Aorta (tissue), 5 donors: ENCODE measurements around the gene SPRING1. TPM values are rescaled to one million over a fixed set of nuclear protein-coding genes. Genes with fewer than 3 reads are reported as not detected.

Experiments
- ATAC-seq: fragments of 200-7000 bp; cut with Tn5 transposase; one replicate; pipeline ENCODE4 v1.9.1; 2022; ENCODE audit warnings: moderate library complexity; ENCODE audit not compliant: low FRiP score
- DNase-seq, 2 donors: peaks; one replicate each; pipeline ENCODE4 v3.0.0-alpha.2; 2020
- H3K27ac ChIP-seq, 2 donors: one replicate each; pipeline ENCODE4 v1.5.1; 2013; ENCODE audit warnings: low read length in 2 of 2, mild to moderate bottlenecking in 2 of 2, moderate library complexity in 2 of 2, control low read depth in 1 of 2, inconsistent platforms in 1 of 2, low read depth in 1 of 2
- H3K27me3 ChIP-seq, 2 donors: one replicate each; pipeline ENCODE4 v1.6.1; 2013; ENCODE audit warnings: control low read depth in 1 of 2, low read length in 1 of 2, mild to moderate bottlenecking in 1 of 2, moderate library complexity in 1 of 2; ENCODE audit not compliant: insufficient read depth in 2 of 2, control insufficient read depth in 1 of 2
- H3K36me3 ChIP-seq, 2 donors: one replicate each; pipeline ENCODE4 v1.6.1; 2013; ENCODE audit warnings: control low read depth in 1 of 2, low read length in 1 of 2, mild to moderate bottlenecking in 1 of 2; ENCODE audit not compliant: insufficient read depth in 2 of 2, control insufficient read depth in 1 of 2
- H3K4me1 ChIP-seq, 2 donors: one replicate each; pipeline ENCODE4 v1.6.1; 2013; ENCODE audit warnings: low read length in 2 of 2, control low read depth in 1 of 2, mild to moderate bottlenecking in 1 of 2, moderate library complexity in 1 of 2; ENCODE audit not compliant: insufficient read depth in 2 of 2, control insufficient read depth in 1 of 2
- H3K4me3 ChIP-seq, 2 donors: one replicate each; pipeline ENCODE4 v1.5.1; 2013; ENCODE audit warnings: low read length in 2 of 2, control low read depth in 1 of 2, mild to moderate bottlenecking in 1 of 2
- H3K9me3 ChIP-seq: one replicate; pipeline ENCODE4 v1.6.1; 2013; ENCODE audit warnings: mild to moderate bottlenecking, low read length; ENCODE audit not compliant: control insufficient read depth
- WGBS, 2 donors: extraction: QIAGEN DNeasy Blood & Tissue Kit; methylation state at CpG; one replicate each; pipeline ENCODE4 v1.1.7; 2013; 5-methylcytosine and 5-hydroxymethylcytosine counted together
- intact Hi-C, 2 donors: fragments of 100-400 bp; cut with DNase I; formaldehyde crosslinking; loops; one replicate each; pipeline versions ENCODE4 v1.14.2 to v1.15.0; 2022
- polyA plus RNA-seq, 2 donors: library from polyadenylated mRNA; stranded (reverse); fragments of 200-250 nt; gene quantifications; one replicate each; pipeline ENCODE4 v1.2.3, GENCODE V29; 2013
- total RNA-seq, 2 donors: library from RNA; stranded (reverse); fragmentation: NEBNext Ultra II Directional; extraction: Animal tissue kit (Norgen Biotek cat#: 25700); gene quantifications; one replicate each; pipeline ENCODE4 v1.2.1, GENCODE V29; 2021
- donor health status: healthy with polysubstance abuse.
- donor health status: Bipolar disorder and iron deficiency.
- donor health status: DM: no; HTN: no; CAD: no.
- donor health status: DM: no; HTN: no; CAD: no.
- donor health status: DM: yes; HTN: yes; CAD: no.

Gene SPRING1
- total and polyA plus RNA-seq, 4 donors, result 12.7 to 18.9 (median 15.2) TPM

DNA sequence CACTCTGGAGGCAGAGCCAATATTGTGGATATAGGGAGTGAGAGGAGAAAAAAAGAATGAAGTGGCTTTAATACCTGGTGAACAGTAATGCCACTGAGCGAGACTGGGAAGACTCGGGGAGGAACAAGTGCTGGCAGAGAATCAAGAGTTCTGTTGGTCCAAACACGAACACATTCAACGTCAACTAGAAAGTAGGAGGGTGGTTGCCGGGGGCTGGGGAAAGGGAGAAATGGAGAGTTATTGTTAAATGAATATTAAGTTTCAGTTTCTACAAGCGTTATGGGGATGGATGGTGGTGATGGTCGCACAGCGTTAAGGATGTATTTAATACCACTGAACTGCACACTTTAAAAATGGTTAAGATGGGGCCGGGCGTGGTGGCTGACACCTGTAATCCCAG lies 2.8 kb downstream of the SPRING1 start:
- Histone ChIP-seq H3K4me3 (no peak overlapping the region), H3K9me3 (no peaks in the 10 kb centered on the region), H3K36me3 (no peaks in the 10 kb centered on the region), H3K27ac (no peak overlapping the region), H3K27me3 (no peaks in the 10 kb centered on the region), H3K4me1 (no peaks in the 10 kb centered on the region)
- intact Hi-C loops, result no loop called here
- no peak for DNase-seq
- ATAC-seq, result no peak
- 89 to 93% methylated on average over 10 of the region's 10 CpGs for WGBS, 2 donors

DNA sequence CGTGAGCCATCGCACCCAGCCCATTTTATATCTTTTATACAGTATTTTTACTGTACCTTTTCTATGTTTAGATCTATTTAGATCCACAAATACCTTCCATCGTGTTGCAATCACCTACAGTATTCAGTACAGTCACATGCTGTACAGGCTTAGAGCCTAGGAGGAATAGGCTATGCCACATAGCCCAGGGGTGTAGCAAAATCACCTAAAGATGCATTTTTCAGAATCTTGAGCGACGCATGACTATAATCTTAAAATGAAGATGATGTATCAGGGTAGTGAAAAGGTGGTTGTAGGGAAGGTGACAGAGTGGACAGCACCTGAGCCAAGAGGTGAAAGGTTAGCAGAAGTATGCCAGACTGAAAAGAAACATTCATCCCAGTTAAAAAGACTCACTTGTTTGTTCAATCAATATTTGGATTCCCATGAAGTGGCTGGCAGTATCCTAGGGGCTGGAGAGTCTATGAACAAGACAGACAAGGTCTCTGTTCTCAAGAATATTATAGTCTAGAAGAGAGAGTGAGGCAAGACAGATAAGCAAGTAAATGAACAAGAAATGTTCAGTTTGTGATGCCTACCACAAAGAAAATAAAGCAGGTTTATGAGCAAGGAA lies 3.6 kb downstream of the SPRING1 start:
- intact Hi-C loops, result no loop called here
- Histone ChIP-seq H3K9me3 (no peaks in the 10 kb centered on the region), H3K36me3 (no peaks in the 10 kb centered on the region), H3K27ac (no peak overlapping the region), H3K4me3 (no peak overlapping the region), H3K4me1 (no peaks in the 10 kb centered on the region), H3K27me3 (no peaks in the 10 kb centered on the region)
- DNase-seq, result no peak
- 89 to 92% methylated on average over 5 of the region's 5 CpGs for WGBS, 2 donors
- no peak for ATAC-seq

DNA sequence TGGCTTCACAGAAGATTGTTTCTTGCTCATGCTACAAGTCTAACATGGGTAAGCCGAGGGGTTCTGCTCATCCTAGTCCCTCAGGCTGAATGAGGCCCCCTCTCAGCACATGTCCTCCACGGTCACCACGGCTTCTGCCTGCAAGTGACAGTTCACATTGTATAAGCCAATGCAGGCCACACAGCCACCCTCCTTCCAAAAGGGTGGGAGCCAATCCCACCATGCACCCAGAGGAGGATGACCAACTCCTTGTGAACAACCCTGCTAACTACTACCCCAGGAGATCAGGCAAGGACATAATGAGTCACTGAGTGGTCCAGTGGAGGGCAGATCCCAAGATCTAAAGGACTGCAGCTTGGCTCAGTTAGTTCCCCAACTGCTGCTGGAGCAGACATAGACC lies 6.1 kb downstream of the SPRING1 start:
- no peak for ATAC-seq
- Histone ChIP-seq H3K27ac (no peak overlapping the region), H3K27me3 (no peaks in the 10 kb centered on the region), H3K9me3 (no peaks in the 10 kb centered on the region), H3K4me3 (no peak overlapping the region), H3K36me3 (no peaks in the 10 kb centered on the region), H3K4me1 (no peaks in the 10 kb centered on the region)
- no peak for DNase-seq
- intact Hi-C loops, result no loop called here
- WGBS, 2 donors, result 91 to 95% methylated on average over 3 of the region's 3 CpGs

DNA sequence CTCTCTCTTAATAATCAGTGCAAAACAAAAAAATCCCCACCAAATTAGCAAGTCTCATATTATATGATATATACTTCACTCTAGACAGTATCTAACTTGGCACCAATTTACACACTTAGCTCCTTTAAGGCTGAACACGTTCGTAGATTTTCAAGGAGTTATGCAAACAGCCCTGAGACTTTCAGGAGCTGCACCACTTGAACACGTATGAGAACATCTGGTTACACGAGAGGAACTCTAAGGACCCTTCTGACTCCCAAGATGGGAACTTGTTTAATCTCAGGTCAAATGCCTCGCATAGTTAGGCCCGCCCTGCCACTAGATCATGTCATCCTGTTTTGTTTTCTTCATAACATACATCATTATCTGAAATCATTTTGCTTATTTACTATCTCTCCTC lies 10.0 kb downstream of the SPRING1 start:
- no peaks in the 10 kb centered on the region for H3K27me3 ChIP-seq
- DNase-seq (no peak), ATAC-seq (no peak)
- no peaks in the 10 kb centered on the region for H3K9me3 ChIP-seq
- 67 to 69% methylated on average over 6 of the region's 6 CpGs for WGBS, 2 donors
- H3K4me3 ChIP-seq, result no peak overlapping the region
- intact Hi-C loops, result no loop called here
- no peaks in the 10 kb centered on the region for H3K36me3 ChIP-seq
- H3K4me1 ChIP-seq, result no peaks in the 10 kb centered on the region
- no peak overlapping the region for H3K27ac ChIP-seq

DNA sequence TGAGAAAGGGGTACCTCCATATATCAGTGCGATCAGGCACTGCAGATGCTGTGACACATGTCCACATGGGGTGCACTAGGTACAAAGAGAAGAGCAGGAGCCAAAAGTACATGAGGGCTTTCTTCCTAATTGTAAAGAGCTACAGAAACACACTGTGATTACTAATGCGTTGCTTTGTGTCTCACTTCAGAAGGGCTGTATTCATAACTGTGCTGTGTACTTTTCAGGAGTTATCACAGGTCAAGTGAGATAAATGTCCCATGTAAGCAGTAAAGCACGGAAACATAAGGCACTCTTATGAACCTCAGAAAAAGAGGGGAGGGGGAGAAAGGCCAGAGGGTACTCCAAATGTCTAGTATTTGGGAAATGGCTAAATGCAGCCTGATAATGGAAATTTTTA lies 10.6 kb downstream of the SPRING1 start:
- intact Hi-C loops, result no loop called here
- DNase-seq (no peak), ATAC-seq (no peak)
- no peak overlapping the region for H3K4me3 ChIP-seq
- no peaks in the 10 kb centered on the region for H3K36me3 ChIP-seq
- no peak overlapping the region for H3K27ac ChIP-seq
- H3K27me3 ChIP-seq, result no peaks in the 10 kb centered on the region
- 92 to 95% methylated on average over 3 of the region's 3 CpGs for WGBS, 2 donors
- no peaks in the 10 kb centered on the region for H3K4me1 ChIP-seq
- H3K9me3 ChIP-seq, result no peaks in the 10 kb centered on the region

DNA sequence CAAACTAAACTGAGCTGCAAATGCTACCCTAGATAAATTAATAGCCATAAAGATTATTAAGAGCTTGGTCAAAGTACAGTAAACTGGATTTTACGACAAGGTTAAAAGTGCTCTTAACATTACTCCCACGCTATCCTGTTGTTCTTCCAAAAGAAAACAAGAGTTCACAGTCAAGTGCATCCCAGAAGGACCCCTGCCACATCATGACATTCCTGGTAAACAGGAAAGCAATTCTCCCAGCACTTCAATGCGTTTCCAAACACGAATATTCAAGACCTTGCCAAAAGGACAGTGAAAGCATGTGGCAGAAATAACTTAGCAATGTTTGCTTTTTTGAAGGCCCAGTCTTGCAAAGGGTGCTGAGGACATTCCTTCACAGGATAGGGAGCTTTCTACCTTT lies 11.2 kb downstream of the SPRING1 start:
- Histone ChIP-seq H3K36me3 (peaks cover 0 to 2% of the 10 kb centered on the region in 2 donors), H3K27me3 (no peaks in the 10 kb centered on the region), H3K27ac (no peak overlapping the region), H3K9me3 (no peaks in the 10 kb centered on the region), H3K4me1 (no peaks in the 10 kb centered on the region), H3K4me3 (no peak overlapping the region)
- ATAC-seq (no peak), DNase-seq (no peak)
- intact Hi-C loops, result no loop called here
- WGBS, 2 donors, result 41 to 42% methylated on average over 4 of the region's 4 CpGs

DNA sequence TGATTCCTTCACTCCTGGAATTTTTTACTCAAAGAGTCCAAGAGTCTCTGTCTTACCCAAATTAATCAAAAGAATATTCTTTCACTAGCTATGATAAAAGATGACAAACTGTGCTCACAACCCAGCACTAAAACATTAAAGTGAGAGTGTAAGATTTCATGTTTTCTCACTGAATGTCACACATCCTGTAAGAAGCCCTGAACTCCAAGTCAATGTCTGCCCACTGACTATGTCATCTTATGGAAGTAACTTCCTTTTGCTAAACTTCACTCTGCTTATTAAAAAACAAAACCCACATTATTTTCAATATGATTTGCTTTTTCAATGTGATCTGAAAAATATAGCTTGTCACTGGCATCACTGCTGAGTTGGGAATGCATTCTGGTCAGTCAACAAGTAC lies 15.6 kb downstream of the SPRING1 start:
- H3K36me3 ChIP-seq, result peaks cover 0 to 2% of the 10 kb centered on the region in 2 donors
- intact Hi-C loops, result no loop called here
- DNase-seq, result no peak

DNA sequence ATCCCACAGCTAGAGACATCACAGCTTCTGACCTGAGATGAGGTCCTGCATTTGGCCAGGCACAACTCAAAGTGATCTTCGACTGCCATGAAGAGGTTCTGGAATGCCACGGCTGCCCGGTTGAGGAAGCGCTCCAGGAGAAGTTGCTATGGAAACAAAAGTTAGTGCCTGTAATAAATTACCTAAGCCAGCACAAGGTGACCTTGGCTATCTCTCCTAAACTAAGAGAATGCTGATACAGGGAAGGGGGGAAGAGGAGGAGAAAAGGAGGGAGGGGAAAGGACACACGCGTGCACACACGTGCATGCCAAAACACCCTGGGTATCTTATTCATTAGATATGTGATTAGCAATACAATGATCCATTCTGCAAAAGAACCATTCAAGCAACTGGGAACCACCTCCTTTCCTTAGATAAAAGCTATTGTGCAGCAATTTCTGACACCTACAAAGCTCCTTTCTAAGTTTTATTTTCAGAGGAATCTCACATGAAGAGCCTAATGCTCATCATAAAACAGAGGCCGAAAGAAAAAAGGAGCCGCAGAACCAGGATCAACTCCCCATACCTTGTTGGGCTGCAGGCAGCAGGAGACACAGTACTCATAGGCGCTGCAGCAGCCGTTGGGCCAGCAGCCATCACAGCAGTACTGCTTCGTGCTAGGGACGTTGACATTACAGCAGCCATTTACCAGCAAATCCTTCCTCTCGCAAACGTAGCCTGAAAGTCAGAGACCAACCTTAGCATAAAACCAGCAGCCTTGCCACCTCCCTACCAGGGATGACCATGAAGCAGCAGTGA lies 17.9 kb downstream of the SPRING1 start:
- DNase-seq (no peak), ATAC-seq (no peak)
- WGBS, 2 donors, result 88 to 89% methylated on average over 15 of the region's 15 CpGs
- intact Hi-C loops, result no loop called here
- H3K4me1 ChIP-seq, result no peaks in the 10 kb centered on the region
- no peaks in the 10 kb centered on the region for H3K27me3 ChIP-seq
- H3K36me3 ChIP-seq, result peaks cover 0 to 5% of the 10 kb centered on the region in 2 donors
- H3K9me3 ChIP-seq, result no peaks in the 10 kb centered on the region
- H3K4me3 ChIP-seq, result no peak overlapping the region
- no peak overlapping the region for H3K27ac ChIP-seq

More for the DNA sequence above, 15.6 kb downstream of the SPRING1 start:
- H3K9me3 ChIP-seq, result no peaks in the 10 kb centered on the region
- no peak for ATAC-seq
- H3K27me3 ChIP-seq, result no peaks in the 10 kb centered on the region
- no peak overlapping the region for H3K4me3 ChIP-seq
- H3K4me1 ChIP-seq, result no peaks in the 10 kb centered on the region
- no peak overlapping the region for H3K27ac ChIP-seq
